HEK293T (cell line): ENCODE data around the gene UGCG.
"Not testable (repeated sequence)": the region's sequence is repeated elsewhere in the genome, so short reads cannot be mapped to it uniquely, and the experiment has no call there.

ENCODE experiments used
- FOXK2 ChIP-seq: fragments of 450-650 bp; IDR thresholded peaks from 2 replicates; pipeline ENCODE4 v1.6.1; 2016; ENCODE audit warnings: mild to moderate bottlenecking
- SUZ12 ChIP-seq: fragments of 450-650 bp; IDR thresholded peaks from 2 replicates; pipeline ENCODE4 v1.6.1; 2016; ENCODE audit warnings: mild to moderate bottlenecking

DNA sequence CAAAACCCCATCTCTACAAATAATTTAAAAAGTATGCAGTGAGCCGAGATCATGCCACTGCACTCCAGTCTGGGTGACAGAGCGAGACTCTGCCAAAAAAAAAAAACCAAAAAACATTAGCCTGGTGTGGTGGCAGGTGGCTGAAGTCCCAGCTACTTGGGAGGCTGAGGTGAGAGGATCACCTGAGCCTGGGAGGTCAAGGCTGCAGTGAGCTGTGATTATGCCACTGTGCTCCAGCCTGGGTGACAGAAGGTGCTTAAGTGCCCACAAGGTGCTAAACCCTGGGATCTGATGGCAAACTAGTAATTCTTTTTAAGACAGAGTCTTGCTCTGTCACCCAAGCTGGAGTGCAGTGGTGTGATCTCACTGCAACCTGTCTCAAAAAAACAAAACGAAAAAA, 5.7 kb upstream of the UGCG start:
- not testable (repeated sequence) for TF ChIP-seq FOXK2, SUZ12
